SIG-M5 treated with dmso at 0.1 percent for 504 hours (cell line): Measurements from ENCODE around the gene RIC8B.
A peak's percentile ranks its signal among the peaks of the same experiment; 100 is the strongest.

Experiments used
- DNase-seq: peaks from one replicate; lab custom pipeline; 2025; ENCODE audit not compliant: unreplicated experiment; lab: John Stamatoyannopoulos, UW

The RIC8B gene

GRCh38 chr12:106801167-106801708, 26.8 kb downstream of the RIC8B start:
- no peak for DNase-seq

- DNase-seq: no peak
These were observed 27.5 kb downstream of the RIC8B start for GRCh38 chr12:106801830-106802533.

GRCh38 chr12:106804668-106805067, 30.2 kb downstream of the RIC8B start:
- DNase-seq: no peak

- DNase-seq: no peak
These were observed 40.2 kb downstream of the RIC8B start for GRCh38 chr12:106814714-106815113.

GRCh38 chr12:106815741-106816140, 41.3 kb downstream of the RIC8B start:
- no peak for DNase-seq

GRCh38 chr12:106816231-106816630, 41.7 kb downstream of the RIC8B start:
- no peak for DNase-seq

- no peak for DNase-seq
These were observed 45.5 kb downstream of the RIC8B start for GRCh38 chr12:106819991-106820390.

- no peak for DNase-seq
These were observed 57.2 kb downstream of the RIC8B start for GRCh38 chr12:106831699-106832098.

GRCh38 chr12:106837782-106838181, 63.3 kb downstream of the RIC8B start:
- DNase-seq: no peak

- no peak for DNase-seq
These were observed 64.9 kb downstream of the RIC8B start for GRCh38 chr12:106839333-106839732.

- DNase-seq: no peak
These were observed 65.8 kb downstream of the RIC8B start for GRCh38 chr12:106840243-106840642.

- peak; percentile 13 for DNase-seq
These were observed 67.2 kb downstream of the RIC8B start for GRCh38 chr12:106841510-106842302.

- no peak for DNase-seq
These were observed 71.4 kb downstream of the RIC8B start for GRCh38 chr12:106845902-106846301.

- DNase-seq: no peak
These were observed 73.4 kb downstream of the RIC8B start for GRCh38 chr12:106847861-106848260.

GRCh38 chr12:106851306-106851705, 76.8 kb downstream of the RIC8B start:
- no peak for DNase-seq

GRCh38 chr12:106854723-106855122, 80.2 kb downstream of the RIC8B start:
- DNase-seq: no peak

GRCh38 chr12:106855221-106855758, 80.8 kb downstream of the RIC8B start:
- DNase-seq: no peak

- peak; percentile 9 for DNase-seq
These were observed 87.8 kb downstream of the RIC8B start for GRCh38 chr12:106861984-106862916.

- DNase-seq: no peak
These were observed 88.7 kb downstream of the RIC8B start for GRCh38 chr12:106863189-106863588.

- no peak for DNase-seq
These were observed 91.2 kb downstream of the RIC8B start for GRCh38 chr12:106865683-106866082.
